Measurements from ENCODE around the gene NRXN3. TPM values are rescaled to one million over a fixed set of nuclear protein-coding genes. Genes with fewer than 3 reads are reported as not detected.

The NRXN3 gene
- total and polyA plus RNA-seq, 2 donors (not counting 1 experiment from before 2014, with no cell fraction given), result 0.83 to 34.6 TPM

- DNase-seq (ENCODE audit: low read depth in 2 of 2), result peak; percentile 84 to 94
These were observed 1403.3 kb downstream of the NRXN3 start for GRCh38 chr14:79573486-79573885.

DNA sequence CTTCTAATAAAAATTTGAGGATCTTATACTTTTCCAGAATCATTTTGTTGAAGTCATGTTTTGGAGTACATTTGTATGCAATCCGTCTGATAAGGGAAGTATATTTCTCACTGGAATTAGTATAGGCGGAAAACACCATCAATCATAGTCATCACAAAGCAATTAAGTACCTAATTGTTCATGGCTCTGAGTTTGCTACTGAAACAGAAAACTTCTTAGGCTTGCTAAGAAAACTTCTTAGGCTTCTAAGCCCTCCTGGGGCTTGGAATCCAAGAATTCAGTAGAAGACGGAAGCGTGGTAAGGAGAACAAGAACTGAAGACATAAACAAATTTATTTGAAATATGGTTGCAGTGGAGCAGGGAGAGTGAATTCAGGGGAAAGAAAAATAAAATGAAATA, 1404.9 kb downstream of the NRXN3 start:
- DNase-seq (ENCODE audit: low read depth in 2 of 2), result peak in 1 of 2 donors; percentile 31
- H3K27me3 ChIP-seq (ENCODE audit: control insufficient read depth, insufficient read depth, low read length), result no peaks in the 10 kb centered on the region
- H3K9ac ChIP-seq (ENCODE audit: insufficient read depth, low read length), result no peak overlapping the region
- no peaks in the 10 kb centered on the region for H4K20me1 ChIP-seq (ENCODE audit: control insufficient read depth, extremely low read depth, insufficient read depth, low read length)
- H3K4me1 ChIP-seq (ENCODE audit: control insufficient read depth, extremely low read depth, insufficient read depth, low read length), result no peaks in the 10 kb centered on the region
- no peak overlapping the region for H2AFZ ChIP-seq (ENCODE audit: low read length)
- no peak overlapping the region for H3K27ac ChIP-seq (ENCODE audit: insufficient read depth, low read length)
- H3K4me2 ChIP-seq (ENCODE audit: extremely low read depth, insufficient read depth, low read length), result no peak overlapping the region
- TF ChIP-seq EZH2 (IDR thresholded peaks at IDR 0.05; ENCODE audit: low read length, missing control alignments), result no peak
- no peak for TF ChIP-seq CTCF (conservative IDR thresholded peaks at IDR 0.05 in 1 of 2, IDR thresholded peaks at IDR 0.05 in 1 of 2; ENCODE audit: low read depth in 1 of 2, low read length in 2 of 2)
- H3K79me2 ChIP-seq (ENCODE audit: control insufficient read depth, insufficient read depth, low read length), result no peaks in the 10 kb centered on the region
- no peaks in the 10 kb centered on the region for H3K36me3 ChIP-seq (ENCODE audit: control insufficient read depth, insufficient read depth, low read length)
- no peaks in the 10 kb centered on the region for H3K9me3 ChIP-seq (ENCODE audit: control insufficient read depth, insufficient read depth, low read depth, low read length)
- H3K4me3 ChIP-seq (replicated peaks in 1 of 4; ENCODE audit: control extremely low read depth in 1 of 4, insufficient read depth in 1 of 4, low read depth in 3 of 4, low read length in 4 of 4), result no peak overlapping the region

More at GRCh38 chr14:79573486-79573885, 1403.3 kb downstream of the NRXN3 start:
- TF ChIP-seq CTCF (conservative IDR thresholded peaks at IDR 0.05 in 1 of 2, IDR thresholded peaks at IDR 0.05 in 1 of 2; ENCODE audit: low read depth in 1 of 2, low read length in 2 of 2) (no peak), EZH2 (IDR thresholded peaks at IDR 0.05; ENCODE audit: low read length, missing control alignments) (no peak)
- no peaks in the 10 kb centered on the region for H3K79me2 ChIP-seq (ENCODE audit: control insufficient read depth, insufficient read depth, low read length)
- H3K9ac ChIP-seq (ENCODE audit: insufficient read depth, low read length), result no peak overlapping the region
- H3K4me1 ChIP-seq (ENCODE audit: control insufficient read depth, extremely low read depth, insufficient read depth, low read length), result no peaks in the 10 kb centered on the region
- no peaks in the 10 kb centered on the region for H3K36me3 ChIP-seq (ENCODE audit: control insufficient read depth, insufficient read depth, low read length)
- no peaks in the 10 kb centered on the region for H4K20me1 ChIP-seq (ENCODE audit: control insufficient read depth, extremely low read depth, insufficient read depth, low read length)
- H2AFZ ChIP-seq (ENCODE audit: low read length), result no peak overlapping the region
- H3K4me2 ChIP-seq (ENCODE audit: extremely low read depth, insufficient read depth, low read length), result no peak overlapping the region
- no peak overlapping the region for H3K27ac ChIP-seq (ENCODE audit: insufficient read depth, low read length)
- H3K9me3 ChIP-seq (ENCODE audit: control insufficient read depth, insufficient read depth, low read depth, low read length), result no peaks in the 10 kb centered on the region
- no peak overlapping the region for H3K4me3 ChIP-seq (replicated peaks in 1 of 4; ENCODE audit: control extremely low read depth in 1 of 4, insufficient read depth in 1 of 4, low read depth in 3 of 4, low read length in 4 of 4)
- H3K27me3 ChIP-seq (ENCODE audit: control insufficient read depth, insufficient read depth, low read length), result no peaks in the 10 kb centered on the region

DNA sequence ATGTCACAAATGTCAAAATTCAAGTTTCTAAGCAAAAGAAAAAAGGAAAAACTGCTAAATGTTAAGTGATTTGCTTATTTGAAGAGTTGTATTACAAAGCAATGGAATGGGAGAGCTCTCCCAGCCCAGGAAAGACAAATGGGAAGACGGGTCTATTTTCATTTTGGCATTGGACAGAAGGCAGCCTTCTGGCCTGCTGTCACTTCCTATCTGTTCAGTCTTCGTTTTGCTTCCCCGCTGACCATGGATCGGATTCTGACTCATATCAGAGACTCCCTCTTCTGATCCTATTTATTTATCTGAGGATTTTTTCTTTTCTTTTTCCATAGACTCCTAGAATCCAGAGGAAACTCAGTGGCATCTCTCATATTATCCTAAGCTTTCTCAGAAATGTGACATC, 1406.3 kb downstream of the NRXN3 start:
- Histone ChIP-seq H3K79me2 (ENCODE audit: control insufficient read depth, insufficient read depth, low read length) (no peaks in the 10 kb centered on the region), H3K4me1 (ENCODE audit: control insufficient read depth, extremely low read depth, insufficient read depth, low read length) (no peaks in the 10 kb centered on the region), H3K9me3 (ENCODE audit: control insufficient read depth, insufficient read depth, low read depth, low read length) (no peaks in the 10 kb centered on the region), H3K4me2 (ENCODE audit: extremely low read depth, insufficient read depth, low read length) (no peak overlapping the region), H3K27me3 (ENCODE audit: control insufficient read depth, insufficient read depth, low read length) (no peaks in the 10 kb centered on the region), H3K9ac (ENCODE audit: insufficient read depth, low read length) (no peak overlapping the region), H3K4me3 (replicated peaks in 1 of 4; ENCODE audit: control extremely low read depth in 1 of 4, insufficient read depth in 1 of 4, low read depth in 3 of 4, low read length in 4 of 4) (no peak overlapping the region), H3K36me3 (ENCODE audit: control insufficient read depth, insufficient read depth, low read length) (no peaks in the 10 kb centered on the region), H3K27ac (ENCODE audit: insufficient read depth, low read length) (no peak overlapping the region), H4K20me1 (ENCODE audit: control insufficient read depth, extremely low read depth, insufficient read depth, low read length) (no peaks in the 10 kb centered on the region), H2AFZ (ENCODE audit: low read length) (no peak overlapping the region)
- peak; percentile 43 to 79 for DNase-seq (ENCODE audit: low read depth in 2 of 2)
- TF ChIP-seq CTCF (conservative IDR thresholded peaks at IDR 0.05 in 1 of 2, IDR thresholded peaks at IDR 0.05 in 1 of 2; ENCODE audit: low read depth in 1 of 2, low read length in 2 of 2) (no peak), EZH2 (IDR thresholded peaks at IDR 0.05; ENCODE audit: low read length, missing control alignments) (no peak)

All from fibroblast of lung (primary cell).